ENCODE results near the gene TM9SF1.
A peak's percentile ranks its signal among the peaks of the same experiment; 100 is the strongest.

TM9SF1 gene

GRCh38 chr14:24178399-24179178 lies 16.7 kb downstream of the TM9SF1 start:
- DNase-seq: no peak

GRCh38 chr14:24177891-24178290 lies 17.4 kb downstream of the TM9SF1 start:
- no peak for DNase-seq

GRCh38 chr14:24177041-24177825 lies 18.0 kb downstream of the TM9SF1 start:
- no peak for DNase-seq

- no peak for DNase-seq
Observed at GRCh38 chr14:24176599-24176998, 18.6 kb downstream of the TM9SF1 start.

- DNase-seq: no peak
Observed at GRCh38 chr14:24172871-24173281, 22.4 kb downstream of the TM9SF1 start.

- no peak for DNase-seq
Observed at GRCh38 chr14:24172261-24172860, 22.9 kb downstream of the TM9SF1 start.

GRCh38 chr14:24171422-24172260 lies 23.6 kb downstream of the TM9SF1 start, which contains the start of gene REC8:
Gene REC8, plus strand, starts transcription at chr14:24172080. Its CDS starts 473 bp downstream, at chr14:24172553.
- DNase-seq: peak; percentile 74

GRCh38 chr14:24167469-24168114 lies 27.6 kb downstream of the TM9SF1 start:
- no peak for DNase-seq

GRCh38 chr14:24165785-24166184 lies 29.5 kb downstream of the TM9SF1 start:
- no peak for DNase-seq

- DNase-seq: no peak
Observed at GRCh38 chr14:24164518-24164991, 30.7 kb downstream of the TM9SF1 start.

GRCh38 chr14:24162093-24162492 lies 33.1 kb downstream of the TM9SF1 start:
- DNase-seq: no peak

- DNase-seq: peak; percentile 98
Observed at GRCh38 chr14:24160850-24161804, 34.1 kb downstream of the TM9SF1 start, which contains the start of gene IRF9. Gene IRF9, plus strand, starts transcription at chr14:24161265. Its CDS starts 880 bp downstream, at chr14:24162145.

GRCh38 chr14:24160499-24160849 lies 34.8 kb downstream of the TM9SF1 start:
- DNase-seq: no peak

GRCh38 chr14:24159777-24160498 lies 35.3 kb downstream of the TM9SF1 start:
- DNase-seq: no peak

- DNase-seq: no peak
Observed at GRCh38 chr14:24157331-24157730, 37.9 kb downstream of the TM9SF1 start.

GRCh38 chr14:24156840-24157239 lies 38.4 kb downstream of the TM9SF1 start:
- no peak for DNase-seq

GRCh38 chr14:24155100-24155499 lies 40.1 kb downstream of the TM9SF1 start:
- no peak for DNase-seq

GRCh38 chr14:24151404-24152080 lies 43.7 kb downstream of the TM9SF1 start:
- no peak for DNase-seq

GRCh38 chr14:24150993-24151392 lies 44.2 kb downstream of the TM9SF1 start:
- DNase-seq: no peak

Data from CD4-positive, alpha-beta T cell treated with Interleukin-17A for 1 hour (primary cell).